ENCODE results near the gene CLN6. TPM values are rescaled to one million over a fixed set of nuclear protein-coding genes. Genes with fewer than 3 reads are reported as not detected.

The CLN6 gene
- total and polyA plus RNA-seq, 9 of the 15 experiments (the other 6 are each of a cell fraction or from before 2014, with no cell fraction given) = 0.71 to 53.3 (median 39.3) TPM

DNA sequence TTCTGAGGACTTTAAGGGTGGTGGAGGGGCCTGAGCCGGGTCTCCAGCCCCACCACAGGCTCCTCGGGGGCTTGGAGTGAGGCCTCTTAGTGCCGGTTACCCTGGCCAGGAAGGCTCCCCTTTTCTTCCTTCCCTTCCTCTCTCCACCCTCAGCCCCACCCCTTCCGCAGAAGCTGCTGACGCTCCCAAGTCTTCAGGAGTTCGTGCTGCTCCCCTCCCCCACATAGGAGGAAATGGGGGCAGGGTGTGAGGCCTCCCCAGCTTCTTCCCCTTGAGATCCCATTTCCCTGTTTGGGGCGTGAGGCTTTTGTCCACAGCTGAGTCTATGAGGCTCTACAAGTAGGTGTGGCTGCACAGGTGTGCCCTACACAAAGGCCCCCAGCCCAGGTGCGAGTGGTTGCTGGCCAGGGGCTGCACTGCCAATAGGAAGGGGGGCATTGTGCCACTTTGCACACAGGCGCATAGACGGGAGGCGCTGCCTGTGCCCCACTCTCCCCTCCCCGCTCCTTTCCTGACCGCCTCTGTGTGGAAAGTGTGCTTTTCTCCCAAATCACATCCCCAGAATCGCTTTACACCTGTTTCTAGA, 23.5 kb downstream of the CLN6 start (continued):
- TF ChIP-seq SAFB2 (IDR thresholded peaks at IDR 0.05; ENCODE audit: borderline replicate concordance, low read depth, low read length, severe bottlenecking) (no peak), TAF7 (tag; IDR thresholded peaks at IDR 0.05) (no peak), ARID1B (IDR thresholded peaks at IDR 0.05) (0 out of 2 replicates have a peak, but pooled peaks have one; percentile 12), NUFIP1 (IDR thresholded peaks at IDR 0.05; ENCODE audit: partially characterized antibody) (no peak), FOXA3 (CRISPR knock-in tag; conservative IDR thresholded peaks at IDR 0.05 in 1 of 2, IDR thresholded peaks at IDR 0.05 in 1 of 2) (no peak), POLR2A (conservative IDR thresholded peaks at IDR 0.05) (0 out of 2 replicates have a peak, but pooled peaks have one; percentile 37), ZNF3 (CRISPR knock-in tag; IDR thresholded peaks at IDR 0.05) (no peak), FOXJ3 (CRISPR knock-in tag; IDR thresholded peaks at IDR 0.05) (no peak), NKRF (IDR thresholded peaks at IDR 0.05; ENCODE audit: borderline replicate concordance) (no peak), ESRRA (IDR thresholded peaks at IDR 0.05; ENCODE audit: borderline replicate concordance, low read depth) (no peak), GABPA (tag; conservative IDR thresholded peaks at IDR 0.05; ENCODE audit: low read depth) (peak; percentile 65), CHD4 (IDR thresholded peaks at IDR 0.05; ENCODE audit: insufficient read depth, insufficient replicate concordance, low read depth, low read length, poor library complexity, severe bottlenecking) (no peak), HDAC1 (IDR thresholded peaks at IDR 0.05) (no peak), SMC3 (conservative IDR thresholded peaks at IDR 0.05; ENCODE audit: insufficient read depth, low read depth, low read length) (no peak), ZNF165 (CRISPR knock-in tag; IDR thresholded peaks at IDR 0.05; ENCODE audit: borderline replicate concordance) (no peak), TFAP4 (CRISPR knock-in tag; IDR thresholded peaks at IDR 0.05; ENCODE audit: borderline replicate concordance) (0 out of 2 replicates have a peak, but pooled peaks have one; percentile 19), ZNF263 (CRISPR knock-in tag; IDR thresholded peaks at IDR 0.05; ENCODE audit: borderline replicate concordance) (no peak), ZEB2 (IDR thresholded peaks at IDR 0.05) (no peak), CREB3L1 (IDR thresholded peaks at IDR 0.05; ENCODE audit: borderline replicate concordance, low read depth) (no peak), ZFP30 (CRISPR knock-in tag; IDR thresholded peaks at IDR 0.05; ENCODE audit: borderline replicate concordance) (no peak)
- TF ChIP-seq, protein P1, sequence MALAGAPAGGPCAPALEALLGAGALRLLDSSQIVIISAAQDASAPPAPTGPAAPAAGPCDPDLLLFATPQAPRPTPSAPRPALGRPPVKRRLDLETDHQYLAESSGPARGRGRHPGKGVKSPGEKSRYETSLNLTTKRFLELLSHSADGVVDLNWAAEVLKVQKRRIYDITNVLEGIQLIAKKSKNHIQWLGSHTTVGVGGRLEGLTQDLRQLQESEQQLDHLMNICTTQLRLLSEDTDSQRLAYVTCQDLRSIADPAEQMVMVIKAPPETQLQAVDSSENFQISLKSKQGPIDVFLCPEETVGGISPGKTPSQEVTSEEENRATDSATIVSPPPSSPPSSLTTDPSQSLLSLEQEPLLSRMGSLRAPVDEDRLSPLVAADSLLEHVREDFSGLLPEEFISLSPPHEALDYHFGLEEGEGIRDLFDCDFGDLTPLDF (CRISPR knock-in tag; IDR thresholded peaks at IDR 0.05) = no peak
- TF ChIP-seq, protein P2, sequence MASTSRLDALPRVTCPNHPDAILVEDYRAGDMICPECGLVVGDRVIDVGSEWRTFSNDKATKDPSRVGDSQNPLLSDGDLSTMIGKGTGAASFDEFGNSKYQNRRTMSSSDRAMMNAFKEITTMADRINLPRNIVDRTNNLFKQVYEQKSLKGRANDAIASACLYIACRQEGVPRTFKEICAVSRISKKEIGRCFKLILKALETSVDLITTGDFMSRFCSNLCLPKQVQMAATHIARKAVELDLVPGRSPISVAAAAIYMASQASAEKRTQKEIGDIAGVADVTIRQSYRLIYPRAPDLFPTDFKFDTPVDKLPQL (IDR thresholded peaks at IDR 0.05; ENCODE audit: extremely low read depth, insufficient read length) = no peak
